IMR-90 (cell line): Measurements from ENCODE around the gene TRIO. TPM values are rescaled to one million over a fixed set of nuclear protein-coding genes. Genes with fewer than 3 reads are reported as not detected.

Experiments
- ATAC-seq: fragments of 200-7000 bp; cut with Tn5 transposase; 2 replicates; pipeline ENCODE4 v1.9.1; 2020; ENCODE audit warnings: low read depth, mild to moderate bottlenecking, moderate library complexity
- BruUV-seq: library from RNA; stranded (reverse); fragments of 400-500 nt; replicated peaks from 2 replicates; lab custom pipeline; 2021; lab: Mats Ljungman, UMichigan
- CTCF ChIA-PET: fragments of 300-600 bp; formaldehyde crosslinking; extraction: SDS; loops from one replicate; lab custom pipeline; 2021; ENCODE audit warnings: antibody characterized with exemption; lab: Yijun Ruan, JAX
- POLR2A ChIA-PET: fragments of 300-600 bp; sonication (Branson Sonifier 250); formaldehyde crosslinking; loops from one replicate; lab custom pipeline; 2022; ENCODE audit warnings: antibody characterized with exemption; ENCODE audit not compliant: unreplicated experiment; lab: Charles Lee
- DNase-seq: peaks from one replicate; pipeline ENCODE4 v3.0.0; 2013
- H2AFZ ChIP-seq: replicated peaks from 2 replicates; pipeline ENCODE3; 2013; ENCODE audit warnings: low read length, mild to moderate bottlenecking; ENCODE audit not compliant: poor library complexity
- H2AK5ac ChIP-seq: 2 replicates; pipeline ENCODE4 v1.6.1; 2013; ENCODE audit warnings: low read depth, low read length, inconsistent platforms
- H2AK9ac ChIP-seq: replicated peaks from 2 replicates; pipeline ENCODE3; 2013; ENCODE audit warnings: mild to moderate bottlenecking, low read depth, low read length, moderate library complexity; ENCODE audit not compliant: poor library complexity
- H2BK120ac ChIP-seq: 2 replicates; pipeline ENCODE4 v1.6.1; 2013; ENCODE audit warnings: low read depth, low read length, inconsistent platforms
- H2BK15ac ChIP-seq: 3 replicates; pipeline ENCODE4 v1.6.1; 2013; ENCODE audit warnings: low read depth, low read length, inconsistent platforms
- H2BK20ac ChIP-seq: 2 replicates; pipeline ENCODE4 v1.6.1; 2013; ENCODE audit warnings: low read depth, mild to moderate bottlenecking, inconsistent platforms, low read length, moderate library complexity
- H2BK5ac ChIP-seq: 2 replicates; pipeline ENCODE4 v1.6.1; 2013; ENCODE audit warnings: mild to moderate bottlenecking, low read depth, low read length, inconsistent platforms; ENCODE audit not compliant: poor library complexity, severe bottlenecking
- H3K14ac ChIP-seq: replicated peaks from 2 replicates; pipeline ENCODE4 v1.6.1; 2013; ENCODE audit warnings: low read depth, low read length, inconsistent platforms
- H3K18ac ChIP-seq: 2 replicates; pipeline ENCODE4 v1.6.1; 2013; ENCODE audit warnings: low read depth, low read length, control low read depth
- H3K23ac ChIP-seq: 2 replicates; pipeline ENCODE4 v1.6.1; 2013; ENCODE audit warnings: low read depth, low read length, inconsistent platforms
- H3K27ac ChIP-seq: 2 replicates; pipeline ENCODE4 v1.5.1; 2013; ENCODE audit warnings: mild to moderate bottlenecking, control low read depth, low read length; ENCODE audit not compliant: insufficient read depth
- H3K27me3 ChIP-seq: 2 replicates; pipeline ENCODE4 v1.6.1; 2013; ENCODE audit warnings: low read length; ENCODE audit not compliant: control insufficient read depth, insufficient read depth
- H3K36me3 ChIP-seq: 2 replicates; pipeline ENCODE4 v1.6.1; 2013; ENCODE audit warnings: low read length, mixed read lengths; ENCODE audit not compliant: control insufficient read depth, insufficient read depth
- H3K4ac ChIP-seq: 2 replicates; pipeline ENCODE4 v1.6.1; 2013; ENCODE audit warnings: low read depth, low read length, inconsistent platforms
- H3K4me1 ChIP-seq: 2 replicates; pipeline ENCODE4 v1.6.1; 2013; ENCODE audit warnings: low read length, mixed read lengths; ENCODE audit not compliant: control insufficient read depth, insufficient read depth
- H3K4me2 ChIP-seq: 2 replicates; pipeline ENCODE4 v1.6.1; 2013; ENCODE audit warnings: low read depth, mild to moderate bottlenecking, control low read depth, low read length, moderate library complexity
- H3K4me3 ChIP-seq: 2 replicates; pipeline ENCODE4 v1.5.1; 2013; ENCODE audit warnings: low read depth, mild to moderate bottlenecking, control low read depth, low read length, moderate library complexity; ENCODE audit not compliant: insufficient read depth
- H3K56ac ChIP-seq: 2 replicates; pipeline ENCODE4 v1.6.1; 2013; ENCODE audit warnings: low read length, inconsistent platforms; ENCODE audit not compliant: insufficient read depth; ENCODE audit errors: extremely low read depth
- H3K79me1 ChIP-seq, 2 experiments: 2 replicates each; pipeline ENCODE4 v1.6.1; 2013; ENCODE audit warnings: low read length in 2 of 2, inconsistent platforms in 1 of 2, low read depth in 1 of 2
- H3K9ac ChIP-seq: 2 replicates; pipeline ENCODE4 v1.6.1; 2013; ENCODE audit warnings: low read depth, low read length, control low read depth
- H3K9me1 ChIP-seq: 2 replicates; pipeline ENCODE4 v1.6.1; 2013; ENCODE audit warnings: low read length, inconsistent platforms; ENCODE audit not compliant: insufficient read depth
- H3K9me3 ChIP-seq: 2 replicates; pipeline ENCODE4 v1.6.1; 2013; ENCODE audit warnings: low read length; ENCODE audit not compliant: control insufficient read depth, insufficient read depth
- H4K20me1 ChIP-seq: 2 replicates; pipeline ENCODE4 v1.6.1; 2013; ENCODE audit warnings: low read length, inconsistent platforms; ENCODE audit not compliant: insufficient read depth
- H4K5ac ChIP-seq: 2 replicates; pipeline ENCODE4 v1.6.1; 2013; ENCODE audit warnings: mild to moderate bottlenecking, low read depth, low read length, control low read depth
- H4K8ac ChIP-seq, 2 experiments: 2 replicates each; pipeline ENCODE4 v1.6.1; 2013; ENCODE audit warnings: low read depth in 2 of 2, low read length in 2 of 2, control low read depth in 1 of 2, inconsistent platforms in 1 of 2
- H4K91ac ChIP-seq: 2 replicates; pipeline ENCODE4 v1.6.1; 2013; ENCODE audit warnings: low read depth, low read length, inconsistent platforms; ENCODE audit not compliant: insufficient read depth
- BHLHE40 ChIP-seq: fragments of 150-350 bp; IDR thresholded peaks from 2 replicates; pipeline ENCODE4 v1.6.1; 2016; ENCODE audit warnings: mild to moderate bottlenecking, low read depth, low read length
- CHD1 ChIP-seq: IDR thresholded peaks from 2 replicates; pipeline ENCODE4 v1.6.1; 2012; ENCODE audit warnings: low read depth, low read length, improper control_type of control experiment
- FOS ChIP-seq: fragments of 150-350 bp; IDR thresholded peaks from 2 replicates; pipeline ENCODE4 v1.6.1; 2016; ENCODE audit warnings: low read depth, low read length
- MXI1 ChIP-seq: IDR thresholded peaks from 2 replicates; pipeline ENCODE4 v1.6.1; 2012; ENCODE audit warnings: low read depth, mild to moderate bottlenecking, low read length, moderate library complexity, borderline replicate concordance
- RCOR1 ChIP-seq: IDR thresholded peaks from 2 replicates; pipeline ENCODE4 v1.6.1; 2012; ENCODE audit warnings: mild to moderate bottlenecking, low read length, improper control_type of control experiment; ENCODE audit not compliant: insufficient replicate concordance
- WGBS, 2 experiments: methylation state at CpG; one replicate each; pipeline versions ENCODE4 v1.1.5 to v1.1.7; 2013; ENCODE audit warnings: missing lambda C conversion rate in 2 of 2; ENCODE audit not compliant: insufficient read length in 1 of 2; ENCODE audit errors: extremely low coverage in 2 of 2; 5-methylcytosine and 5-hydroxymethylcytosine counted together
- dilution Hi-C: fragments of 300-500 bp; cut with HindIII; formaldehyde crosslinking; loops from one replicate; pipeline ENCODE4 v1.14.3; 2018; ENCODE audit warnings: low sequenced_read_pairs; ENCODE audit not compliant: unreplicated experiment
- in situ Hi-C: fragments of 300-500 bp; cut with MboI; formaldehyde crosslinking; loops from 3 replicates; pipeline ENCODE4 v1.14.3; 2019; ENCODE audit warnings: low sequenced_read_pairs, inconsistent platforms, mixed read lengths
- intact Hi-C: fragments of 100-400 bp; cut with micrococcal nuclease; formaldehyde crosslinking; loops from 2 replicates; pipeline ENCODE4 v1.10.0; 2022
- polyA plus RNA-seq, 3 experiments: library from polyadenylated mRNA; depleted of rRNA; stranded (reverse); fragments of >200 nt; gene quantifications; 2 replicates each; pipeline ENCODE4 v1.2.3, GENCODE V29; 2012; ENCODE audit warnings: low replicate concordance in 1 of 3
- total RNA-seq: library from RNA; depleted of rRNA; stranded (reverse); fragments of >200 nt; gene quantifications from 2 replicates; pipeline ENCODE4 v1.2.3, GENCODE V29; 2012
- TF ChIP-seq, protein P1 (sequence below): fragments of 150-350 bp; IDR thresholded peaks from 2 replicates; pipeline ENCODE4 v1.6.1; 2017; ENCODE audit warnings: mild to moderate bottlenecking, antibody characterized with exemption, low read length, low read depth
- TF ChIP-seq, protein P2 (sequence below): conservative IDR thresholded peaks from 2 replicates; pipeline ENCODE4 v1.5.1; 2012; ENCODE audit warnings: mild to moderate bottlenecking, low read depth, low read length, improper control_type of control experiment

The TRIO gene
- total and polyA plus RNA-seq, 2 of the 4 experiments (the other 2 are of a cell fraction), result 206 to 522 TPM

DNA sequence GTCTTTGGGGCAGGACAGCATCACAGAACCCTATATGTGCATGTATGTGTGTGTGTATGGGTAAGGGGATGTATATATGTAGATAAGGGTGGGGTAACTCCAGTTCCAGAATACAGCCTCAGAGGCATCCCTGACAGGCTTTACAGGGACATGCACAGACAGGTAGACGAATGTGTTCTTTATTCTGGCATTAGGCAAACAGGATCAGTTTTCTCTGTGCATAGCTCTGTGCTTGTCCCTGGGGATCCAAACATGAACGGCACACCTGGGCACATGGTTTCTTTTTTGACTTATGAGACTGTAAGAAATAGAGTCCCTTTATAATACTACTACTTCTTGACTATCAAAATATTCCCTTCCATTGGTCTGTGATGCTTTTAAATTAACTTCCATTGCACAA, 120.6 kb downstream of the TRIO start:
- Histone ChIP-seq H2BK15ac (peak overlapping the region; percentile 10; the same call in 1 of the 3 replicates), H3K4me3 (no peak overlapping the region), H3K23ac (peak overlapping the region; percentile 86; the same call in 1 of the 2 replicates), H4K91ac (peak overlapping the region; percentile 89), H3K9ac (peak overlapping the region; percentile 33; the same call in 1 of the 2 replicates), H3K56ac (peak overlapping the region; percentile 73), H2AK9ac (no peak overlapping the region), H3K79me1 (peaks cover 0 to 38% of the 10 kb centered on the region in 2 experiments; a peak in 2 of 4 replicates), H2AK5ac (peak overlapping the region; percentile 85), H2BK120ac (peak overlapping the region; percentile 81), H3K4me2 (peak overlapping the region; percentile 58; the same call in 1 of the 2 replicates), H4K20me1 (peaks cover 70% of the 10 kb centered on the region), H3K4me1 (peaks cover 47% of the 10 kb centered on the region), H4K5ac (peak overlapping the region; percentile 52; the same call in 1 of the 2 replicates), H3K9me3 (no peaks in the 10 kb centered on the region), H3K9me1 (peaks cover 36% of the 10 kb centered on the region), H2BK20ac (peak overlapping the region; percentile 93), H4K8ac (peak overlapping the region; percentile 32 to 81; a peak in 3 of 4 replicates), H3K27ac (peak overlapping the region; percentile 45), H3K36me3 (peaks cover 3% of the 10 kb centered on the region), H2AFZ (no peak overlapping the region), H2BK5ac (peak overlapping the region; percentile 76), H3K14ac (peak overlapping the region; percentile 90), H3K18ac (peak overlapping the region; percentile 62; the same call in 1 of the 2 replicates), H3K4ac (peak overlapping the region; percentile 91), H3K27me3 (no peaks in the 10 kb centered on the region)
- TF ChIP-seq RCOR1 (no peak), MXI1 (no peak), FOS (no peak), BHLHE40 (no peak), CHD1 (no peak)
- TF ChIP-seq, protein P1, sequence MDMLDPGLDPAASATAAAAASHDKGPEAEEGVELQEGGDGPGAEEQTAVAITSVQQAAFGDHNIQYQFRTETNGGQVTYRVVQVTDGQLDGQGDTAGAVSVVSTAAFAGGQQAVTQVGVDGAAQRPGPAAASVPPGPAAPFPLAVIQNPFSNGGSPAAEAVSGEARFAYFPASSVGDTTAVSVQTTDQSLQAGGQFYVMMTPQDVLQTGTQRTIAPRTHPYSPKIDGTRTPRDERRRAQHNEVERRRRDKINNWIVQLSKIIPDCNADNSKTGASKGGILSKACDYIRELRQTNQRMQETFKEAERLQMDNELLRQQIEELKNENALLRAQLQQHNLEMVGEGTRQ, result no peak
- TF ChIP-seq, protein P2, sequence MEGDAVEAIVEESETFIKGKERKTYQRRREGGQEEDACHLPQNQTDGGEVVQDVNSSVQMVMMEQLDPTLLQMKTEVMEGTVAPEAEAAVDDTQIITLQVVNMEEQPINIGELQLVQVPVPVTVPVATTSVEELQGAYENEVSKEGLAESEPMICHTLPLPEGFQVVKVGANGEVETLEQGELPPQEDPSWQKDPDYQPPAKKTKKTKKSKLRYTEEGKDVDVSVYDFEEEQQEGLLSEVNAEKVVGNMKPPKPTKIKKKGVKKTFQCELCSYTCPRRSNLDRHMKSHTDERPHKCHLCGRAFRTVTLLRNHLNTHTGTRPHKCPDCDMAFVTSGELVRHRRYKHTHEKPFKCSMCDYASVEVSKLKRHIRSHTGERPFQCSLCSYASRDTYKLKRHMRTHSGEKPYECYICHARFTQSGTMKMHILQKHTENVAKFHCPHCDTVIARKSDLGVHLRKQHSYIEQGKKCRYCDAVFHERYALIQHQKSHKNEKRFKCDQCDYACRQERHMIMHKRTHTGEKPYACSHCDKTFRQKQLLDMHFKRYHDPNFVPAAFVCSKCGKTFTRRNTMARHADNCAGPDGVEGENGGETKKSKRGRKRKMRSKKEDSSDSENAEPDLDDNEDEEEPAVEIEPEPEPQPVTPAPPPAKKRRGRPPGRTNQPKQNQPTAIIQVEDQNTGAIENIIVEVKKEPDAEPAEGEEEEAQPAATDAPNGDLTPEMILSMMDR, result no peak
- no TSS peak for BruUV-seq
- POLR2A ChIA-PET, result no interaction called here
- DNase-seq (no peak), ATAC-seq (no peak)
- intact Hi-C loops (loop anchor here (1.0 to 2.0 kb wide), 2 partner anchors 55 to 227 kb away; no protein-coding TSS in a partner anchor), dilution Hi-C loops (no loop called here), in situ Hi-C loops (no loop called here)
- CTCF ChIA-PET, result interaction anchor here (1.2 kb wide), 1 partner anchor 107 kb away, joined by 3 read pairs; no protein-coding TSS in a partner anchor
- no CpG with 5 or more reads among the region's 2 CpGs for WGBS, 2 experiments
